SK-N-SH treated with all-trans-retinoic acid at 6 μM for 48 hours (cell line): Measurements from ENCODE around the gene TRAPPC3.

Source experiments
- ATAC-seq: fragments of 200-7000 bp; cut with Tn5 transposase; 3 replicates; pipeline ENCODE4 v1.9.1; 2020; ENCODE audit warnings: mild to moderate bottlenecking, moderate library complexity
- ARNTL ChIP-seq: fragments of 450-650 bp; formaldehyde crosslinking; IDR thresholded peaks from 2 replicates; pipeline ENCODE4 v1.5.0; 2020; ENCODE audit warnings: low read depth, mild to moderate bottlenecking, moderate library complexity, borderline replicate concordance
- BACH2 ChIP-seq: fragments of 250-450 bp; sonication (Bioruptor Pico); IDR thresholded peaks from 2 replicates; pipeline ENCODE4 v1.9.0; 2021; ENCODE audit warnings: mild to moderate bottlenecking, borderline replicate concordance
- CSDC2 ChIP-seq: fragments of 250-450 bp; sonication (Bioruptor Pico); IDR thresholded peaks from 2 replicates; pipeline ENCODE4 v1.5.0; 2020; ENCODE audit warnings: mild to moderate bottlenecking, moderate library complexity
- ESRRG ChIP-seq: fragments of 250-450 bp; sonication (Bioruptor Pico); IDR thresholded peaks from 2 replicates; pipeline ENCODE4 v1.6.1; 2021; ENCODE audit warnings: mild to moderate bottlenecking
- GLIS3 ChIP-seq: fragments of 250-450 bp; sonication (Bioruptor Pico); IDR thresholded peaks from 2 replicates; pipeline ENCODE4 v1.5.0; 2020; ENCODE audit warnings: mild to moderate bottlenecking, moderate library complexity
- ISL1 ChIP-seq: fragments of 250-450 bp; sonication (Bioruptor Pico); IDR thresholded peaks from 2 replicates; pipeline ENCODE4 v2.1.2; 2022; ENCODE audit warnings: mild to moderate bottlenecking, moderate library complexity
- OSR1 ChIP-seq: fragments of 250-450 bp; sonication (Bioruptor Pico); IDR thresholded peaks from 2 replicates; pipeline ENCODE4 v1.8.0; 2022; ENCODE audit warnings: moderate library complexity, mild to moderate bottlenecking, inconsistent platforms
- PPARA ChIP-seq: fragments of 250-450 bp; sonication (Bioruptor Pico); IDR thresholded peaks from 2 replicates; pipeline ENCODE4 v1.5.0; 2020; ENCODE audit warnings: mild to moderate bottlenecking, borderline replicate concordance
- RARB ChIP-seq: fragments of 250-450 bp; sonication (Bioruptor Pico); IDR thresholded peaks from 2 replicates; pipeline ENCODE4 v1.8.0; 2021; ENCODE audit warnings: mild to moderate bottlenecking, moderate library complexity
- SNAI2 ChIP-seq: fragments of 250-450 bp; sonication (Bioruptor Pico); IDR thresholded peaks from 2 replicates; pipeline ENCODE4 v1.5.0; 2020; ENCODE audit warnings: mild to moderate bottlenecking, moderate library complexity
- TCF4 ChIP-seq: fragments of 250-450 bp; sonication (Bioruptor Pico); IDR thresholded peaks from 2 replicates; pipeline ENCODE4 v1.8.0; 2021; ENCODE audit warnings: mild to moderate bottlenecking, moderate library complexity, borderline replicate concordance
- TOX ChIP-seq: fragments of 250-450 bp; sonication (Bioruptor Pico); IDR thresholded peaks from 2 replicates; pipeline ENCODE4 v1.8.0; 2021; ENCODE audit warnings: mild to moderate bottlenecking, moderate library complexity, borderline replicate concordance
- ZC3H10 ChIP-seq: fragments of 250-450 bp; sonication (Bioruptor Pico); IDR thresholded peaks from 2 replicates; pipeline ENCODE4 v1.5.1; 2021; ENCODE audit warnings: mild to moderate bottlenecking, moderate library complexity
- ZFP3 ChIP-seq: fragments of 250-450 bp; sonication (Bioruptor Pico); IDR thresholded peaks from 2 replicates; pipeline ENCODE4 v1.5.0; 2020; ENCODE audit warnings: mild to moderate bottlenecking, moderate library complexity
- ZFP30 ChIP-seq: fragments of 450-650 bp; formaldehyde crosslinking; IDR thresholded peaks from 2 replicates; pipeline ENCODE4 v1.5.0; 2022; ENCODE audit warnings: mild to moderate bottlenecking, moderate library complexity
- ZNF565 ChIP-seq: fragments of 450-650 bp; formaldehyde crosslinking; conservative IDR thresholded peaks from 2 replicates; pipeline ENCODE4 v1.5.0; 2020; ENCODE audit warnings: low read depth, mild to moderate bottlenecking, moderate library complexity
- ZNF70 ChIP-seq: fragments of 450-650 bp; formaldehyde crosslinking; IDR thresholded peaks from 2 replicates; pipeline ENCODE4 v1.5.0; 2020; ENCODE audit warnings: mild to moderate bottlenecking, moderate library complexity
- TF ChIP-seq, protein P1 (sequence below): fragments of 250-450 bp; sonication (Bioruptor Pico); IDR thresholded peaks from 2 replicates; pipeline ENCODE4 v1.8.0; 2020; ENCODE audit warnings: mild to moderate bottlenecking, moderate library complexity, borderline replicate concordance
- TF ChIP-seq, protein P2 (sequence below): fragments of 250-450 bp; sonication (Bioruptor Pico); IDR thresholded peaks from 2 replicates; pipeline ENCODE4 v1.5.0; 2020; ENCODE audit warnings: mild to moderate bottlenecking, moderate library complexity
- TF ChIP-seq, protein P3 (sequence below): fragments of 250-450 bp; sonication (Bioruptor Pico); IDR thresholded peaks from 2 replicates; pipeline ENCODE4 v1.5.1; 2021; ENCODE audit warnings: mild to moderate bottlenecking, moderate library complexity
- TF ChIP-seq, protein P4 (sequence below): fragments of 250-450 bp; sonication (Bioruptor Pico); IDR thresholded peaks from 2 replicates; pipeline ENCODE4 v1.5.1; 2020; ENCODE audit warnings: low read depth, mild to moderate bottlenecking, moderate library complexity

TRAPPC3 gene

DNA sequence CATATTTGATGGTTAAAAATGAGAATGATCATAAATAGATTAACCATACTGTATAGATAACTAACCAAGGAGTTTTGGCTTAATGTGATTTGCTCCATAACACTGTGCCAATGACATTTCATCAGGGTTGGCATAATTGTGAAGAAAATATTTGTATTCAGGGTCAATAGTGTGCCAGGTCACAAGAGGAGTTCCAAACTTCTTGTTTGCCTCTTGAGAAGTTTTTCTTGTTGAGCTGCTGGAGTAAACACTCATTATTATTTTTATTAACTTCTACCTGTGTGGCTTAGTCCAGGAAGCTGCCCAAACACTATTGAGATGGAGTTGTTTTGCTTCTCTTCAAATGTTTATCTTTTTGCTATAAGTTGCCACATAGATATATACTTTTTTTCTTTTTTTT, 14.1 kb upstream of the TRAPPC3 start:
- no peak for TF ChIP-seq TCF4
- TF ChIP-seq, protein P1, sequence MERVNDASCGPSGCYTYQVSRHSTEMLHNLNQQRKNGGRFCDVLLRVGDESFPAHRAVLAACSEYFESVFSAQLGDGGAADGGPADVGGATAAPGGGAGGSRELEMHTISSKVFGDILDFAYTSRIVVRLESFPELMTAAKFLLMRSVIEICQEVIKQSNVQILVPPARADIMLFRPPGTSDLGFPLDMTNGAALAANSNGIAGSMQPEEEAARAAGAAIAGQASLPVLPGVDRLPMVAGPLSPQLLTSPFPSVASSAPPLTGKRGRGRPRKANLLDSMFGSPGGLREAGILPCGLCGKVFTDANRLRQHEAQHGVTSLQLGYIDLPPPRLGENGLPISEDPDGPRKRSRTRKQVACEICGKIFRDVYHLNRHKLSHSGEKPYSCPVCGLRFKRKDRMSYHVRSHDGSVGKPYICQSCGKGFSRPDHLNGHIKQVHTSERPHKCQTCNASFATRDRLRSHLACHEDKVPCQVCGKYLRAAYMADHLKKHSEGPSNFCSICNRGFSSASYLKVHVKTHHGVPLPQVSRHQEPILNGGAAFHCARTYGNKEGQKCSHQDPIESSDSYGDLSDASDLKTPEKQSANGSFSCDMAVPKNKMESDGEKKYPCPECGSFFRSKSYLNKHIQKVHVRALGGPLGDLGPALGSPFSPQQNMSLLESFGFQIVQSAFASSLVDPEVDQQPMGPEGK (CRISPR knock-in tag) = no peak
- TF ChIP-seq ARNTL (CRISPR knock-in tag) = no peak
- TF ChIP-seq, all 23 proteins: peak for 0
- no peak for ATAC-seq

DNA sequence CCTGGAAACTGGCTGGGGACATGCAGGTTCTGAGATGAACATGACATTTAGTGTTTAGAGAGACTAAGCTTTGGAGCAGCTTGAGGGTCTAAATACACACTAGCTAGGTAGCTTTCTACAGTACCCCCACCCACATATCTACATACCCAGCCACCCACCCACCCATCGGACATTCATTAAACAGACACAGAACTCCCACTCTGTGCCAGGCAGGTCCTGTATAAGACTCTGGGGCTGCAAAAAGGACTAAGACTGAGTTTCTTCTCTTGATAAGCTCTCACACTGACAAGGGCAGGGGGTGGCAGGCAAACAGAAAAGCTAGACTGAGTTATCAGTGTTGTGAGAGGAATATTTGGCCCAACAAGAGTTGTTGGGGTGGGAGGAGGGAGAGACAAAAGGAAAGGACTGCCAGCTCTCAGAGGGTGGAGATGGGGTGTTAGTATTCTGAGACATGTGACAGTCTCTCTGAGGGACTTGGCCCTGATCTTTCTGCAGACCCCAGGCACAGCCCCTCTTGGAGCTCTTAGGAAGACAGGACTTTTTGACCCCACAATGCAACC, 13.5 kb upstream of the TRAPPC3 start:
- ATAC-seq = no peak
- no peak for TF ChIP-seq TCF4
- no peak for TF ChIP-seq TOX (CRISPR knock-in tag)
- TF ChIP-seq ESRRG = no peak
- no peak for TF ChIP-seq RARB (CRISPR knock-in tag)
- no peak for TF ChIP-seq PPARA (CRISPR knock-in tag)
- TF ChIP-seq ZFP30 (CRISPR knock-in tag) = no peak
- no peak for TF ChIP-seq CSDC2 (CRISPR knock-in tag)
- TF ChIP-seq BACH2 = no peak
- TF ChIP-seq OSR1 = no peak
- TF ChIP-seq GLIS3 (CRISPR knock-in tag) = no peak
- TF ChIP-seq, protein P2, sequence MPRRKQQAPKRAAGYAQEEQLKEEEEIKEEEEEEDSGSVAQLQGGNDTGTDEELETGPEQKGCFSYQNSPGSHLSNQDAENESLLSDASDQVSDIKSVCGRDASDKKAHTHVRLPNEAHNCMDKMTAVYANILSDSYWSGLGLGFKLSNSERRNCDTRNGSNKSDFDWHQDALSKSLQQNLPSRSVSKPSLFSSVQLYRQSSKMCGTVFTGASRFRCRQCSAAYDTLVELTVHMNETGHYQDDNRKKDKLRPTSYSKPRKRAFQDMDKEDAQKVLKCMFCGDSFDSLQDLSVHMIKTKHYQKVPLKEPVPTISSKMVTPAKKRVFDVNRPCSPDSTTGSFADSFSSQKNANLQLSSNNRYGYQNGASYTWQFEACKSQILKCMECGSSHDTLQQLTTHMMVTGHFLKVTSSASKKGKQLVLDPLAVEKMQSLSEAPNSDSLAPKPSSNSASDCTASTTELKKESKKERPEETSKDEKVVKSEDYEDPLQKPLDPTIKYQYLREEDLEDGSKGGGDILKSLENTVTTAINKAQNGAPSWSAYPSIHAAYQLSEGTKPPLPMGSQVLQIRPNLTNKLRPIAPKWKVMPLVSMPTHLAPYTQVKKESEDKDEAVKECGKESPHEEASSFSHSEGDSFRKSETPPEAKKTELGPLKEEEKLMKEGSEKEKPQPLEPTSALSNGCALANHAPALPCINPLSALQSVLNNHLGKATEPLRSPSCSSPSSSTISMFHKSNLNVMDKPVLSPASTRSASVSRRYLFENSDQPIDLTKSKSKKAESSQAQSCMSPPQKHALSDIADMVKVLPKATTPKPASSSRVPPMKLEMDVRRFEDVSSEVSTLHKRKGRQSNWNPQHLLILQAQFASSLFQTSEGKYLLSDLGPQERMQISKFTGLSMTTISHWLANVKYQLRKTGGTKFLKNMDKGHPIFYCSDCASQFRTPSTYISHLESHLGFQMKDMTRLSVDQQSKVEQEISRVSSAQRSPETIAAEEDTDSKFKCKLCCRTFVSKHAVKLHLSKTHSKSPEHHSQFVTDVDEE (CRISPR knock-in tag) = no peak
- no peak for TF ChIP-seq ZC3H10 (CRISPR knock-in tag)
- TF ChIP-seq ARNTL (CRISPR knock-in tag) = no peak
- no peak for TF ChIP-seq SNAI2
- TF ChIP-seq, protein P3, sequence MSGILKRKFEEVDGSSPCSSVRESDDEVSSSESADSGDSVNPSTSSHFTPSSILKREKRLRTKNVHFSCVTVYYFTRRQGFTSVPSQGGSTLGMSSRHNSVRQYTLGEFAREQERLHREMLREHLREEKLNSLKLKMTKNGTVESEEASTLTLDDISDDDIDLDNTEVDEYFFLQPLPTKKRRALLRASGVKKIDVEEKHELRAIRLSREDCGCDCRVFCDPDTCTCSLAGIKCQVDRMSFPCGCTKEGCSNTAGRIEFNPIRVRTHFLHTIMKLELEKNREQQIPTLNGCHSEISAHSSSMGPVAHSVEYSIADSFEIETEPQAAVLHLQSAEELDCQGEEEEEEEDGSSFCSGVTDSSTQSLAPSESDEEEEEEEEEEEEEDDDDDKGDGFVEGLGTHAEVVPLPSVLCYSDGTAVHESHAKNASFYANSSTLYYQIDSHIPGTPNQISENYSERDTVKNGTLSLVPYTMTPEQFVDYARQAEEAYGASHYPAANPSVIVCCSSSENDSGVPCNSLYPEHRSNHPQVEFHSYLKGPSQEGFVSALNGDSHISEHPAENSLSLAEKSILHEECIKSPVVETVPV = no peak
- TF ChIP-seq ISL1 (CRISPR knock-in tag) = no peak
- TF ChIP-seq ZNF565 (CRISPR knock-in tag) = no peak

DNA sequence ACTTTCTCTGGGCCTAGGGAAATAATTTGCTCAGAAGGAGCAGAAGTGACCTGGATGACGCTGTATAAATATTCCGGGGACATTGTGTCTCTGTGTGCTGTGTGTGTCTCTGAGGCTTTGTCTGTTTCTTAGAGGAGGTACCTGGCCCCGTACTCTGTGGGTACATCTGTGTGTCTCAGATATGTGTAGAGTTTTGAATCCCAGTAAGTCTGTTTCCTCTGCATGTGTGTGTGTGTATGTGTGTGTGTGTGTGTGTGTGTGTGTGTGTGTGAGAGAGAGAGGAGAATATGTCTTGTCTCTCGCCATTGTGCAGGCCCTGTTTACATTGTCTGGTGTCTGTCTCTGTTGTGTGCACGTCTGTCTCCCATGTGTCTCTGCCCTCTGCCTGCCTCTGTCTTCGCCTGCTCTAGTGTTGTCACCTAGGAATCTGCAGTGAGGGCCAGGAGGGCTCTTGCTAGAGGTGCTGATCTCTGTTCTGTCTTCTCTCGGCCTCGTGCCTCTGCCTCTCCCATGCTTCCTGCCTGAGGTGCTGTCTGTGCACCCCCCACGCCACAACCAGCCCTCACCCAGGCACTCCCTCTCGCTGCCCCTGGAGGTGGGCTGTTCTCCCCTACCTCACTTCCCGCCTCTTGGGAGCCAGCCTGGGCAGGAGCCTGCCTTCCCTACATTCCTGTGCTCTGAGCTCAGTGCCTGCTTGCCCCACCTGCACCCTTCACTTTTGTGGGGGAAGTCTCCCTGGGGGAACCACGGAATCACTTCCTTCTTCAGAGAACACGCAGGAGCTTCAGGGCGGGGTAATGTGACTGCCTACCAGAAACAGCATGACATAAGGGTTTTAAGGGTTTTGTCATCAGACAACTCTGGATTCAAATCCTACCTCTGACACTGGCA, 12.6 kb upstream of the TRAPPC3 start:
- ATAC-seq = no peak

DNA sequence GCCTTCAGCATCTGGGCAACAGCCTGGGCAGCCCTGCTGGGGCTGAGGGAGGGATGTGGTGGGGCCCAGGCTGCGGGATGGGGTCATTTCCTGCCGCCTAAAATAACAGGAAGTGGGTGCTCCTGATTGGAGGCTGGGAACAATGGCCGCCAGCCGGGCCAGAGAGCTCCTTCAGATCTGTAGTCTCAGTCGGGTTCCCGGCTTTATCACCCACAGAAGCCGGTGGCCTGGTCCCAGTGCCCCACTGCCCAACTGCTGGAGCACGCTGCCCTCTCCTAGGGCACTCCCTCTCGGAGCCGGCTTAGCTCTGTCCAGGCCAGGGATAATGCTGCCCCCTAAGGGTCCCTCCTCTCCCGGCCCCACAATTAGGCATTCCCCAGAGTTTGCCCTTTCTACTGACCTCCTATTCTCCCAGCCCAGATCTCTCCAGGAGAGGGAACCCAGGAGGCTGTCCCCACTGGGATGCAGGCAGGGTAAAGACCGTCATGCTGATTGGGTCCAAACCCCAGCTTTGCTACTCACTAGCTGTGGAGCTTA, 11.7 kb upstream of the TRAPPC3 start:
- ATAC-seq = peak; percentile 77
- TF ChIP-seq, protein P2 (CRISPR knock-in tag) = no peak
- TF ChIP-seq ARNTL (CRISPR knock-in tag) (no peak), ZNF70 (CRISPR knock-in tag) (no peak), ZFP30 (CRISPR knock-in tag) (no peak), ZFP3 (CRISPR knock-in tag) (no peak), BACH2 (no peak)
- TF ChIP-seq, protein P1 (CRISPR knock-in tag) = no peak
- TF ChIP-seq, protein P3 = no peak
- TF ChIP-seq, protein P4, sequence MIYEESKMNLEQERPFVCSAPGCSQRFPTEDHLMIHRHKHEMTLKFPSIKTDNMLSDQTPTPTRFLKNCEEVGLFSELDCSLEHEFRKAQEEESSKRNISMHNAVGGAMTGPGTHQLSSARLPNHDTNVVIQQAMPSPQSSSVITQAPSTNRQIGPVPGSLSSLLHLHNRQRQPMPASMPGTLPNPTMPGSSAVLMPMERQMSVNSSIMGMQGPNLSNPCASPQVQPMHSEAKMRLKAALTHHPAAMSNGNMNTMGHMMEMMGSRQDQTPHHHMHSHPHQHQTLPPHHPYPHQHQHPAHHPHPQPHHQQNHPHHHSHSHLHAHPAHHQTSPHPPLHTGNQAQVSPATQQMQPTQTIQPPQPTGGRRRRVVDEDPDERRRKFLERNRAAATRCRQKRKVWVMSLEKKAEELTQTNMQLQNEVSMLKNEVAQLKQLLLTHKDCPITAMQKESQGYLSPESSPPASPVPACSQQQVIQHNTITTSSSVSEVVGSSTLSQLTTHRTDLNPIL (CRISPR knock-in tag) = no peak

More for the DNA sequence above, 12.6 kb upstream of the TRAPPC3 start:
- no peak for TF ChIP-seq ARNTL (CRISPR knock-in tag)
